Activated T-cell treated with anti-CD3 and anti-CD28 coated beads for 48 hours (primary cell): ENCODE data around the gene HIPK3.
"Not testable (repeated sequence)": the region's sequence is repeated elsewhere in the genome, so short reads cannot be mapped to it uniquely, and the experiment has no call there.

Experiments
- DNase-seq: peaks from one replicate; pipeline ENCODE4 v3.0.0-alpha.2; 2020; ENCODE audit warnings: low read depth

Gene HIPK3

GRCh38 chr11:33259869-33260268 lies 2.7 kb downstream of the HIPK3 start:
- no peak for DNase-seq

DNA sequence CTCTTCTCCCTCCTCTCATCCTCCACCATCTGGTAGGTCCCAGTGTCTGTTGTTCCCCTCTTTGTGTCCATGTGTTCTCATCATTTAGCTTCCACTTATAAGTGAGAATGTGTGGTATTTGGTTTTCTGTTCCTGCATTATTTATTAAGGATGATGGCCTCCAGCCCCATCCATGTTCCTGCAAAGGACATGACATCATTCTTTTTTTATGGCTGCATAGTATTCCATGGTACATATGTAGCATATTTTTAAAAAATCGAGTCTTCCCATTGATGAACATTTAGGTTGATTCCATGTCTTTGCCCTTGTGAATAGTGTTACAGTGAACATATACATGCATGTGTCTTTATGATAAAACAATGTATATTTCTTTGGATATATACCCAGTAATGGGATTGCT lies 4.2 kb downstream of the HIPK3 start:
- DNase-seq, result not testable (repeated sequence)

- no peak for DNase-seq
Observed at GRCh38 chr11:33262011-33262645, 4.9 kb downstream of the HIPK3 start.

DNA sequence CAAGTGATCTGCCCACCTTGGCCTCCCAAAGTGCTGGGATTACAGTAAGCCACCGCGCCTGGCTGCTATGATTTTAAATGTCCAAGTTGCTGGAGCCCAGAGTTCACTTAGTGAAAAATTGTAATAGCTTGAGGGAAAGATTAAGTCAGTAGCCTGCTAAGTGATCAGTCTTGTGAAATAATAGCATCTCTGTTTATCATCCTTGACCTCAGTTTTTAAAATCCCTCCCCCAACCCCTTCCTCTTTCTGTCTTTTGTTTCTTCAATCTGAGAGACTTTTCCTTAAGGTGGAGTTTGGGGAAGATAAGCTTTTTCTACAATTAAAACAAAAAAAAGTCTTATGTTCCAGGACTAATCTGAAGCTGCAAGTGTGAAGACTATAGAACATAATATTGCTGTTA lies 6.4 kb downstream of the HIPK3 start:
- DNase-seq, result no peak

DNA sequence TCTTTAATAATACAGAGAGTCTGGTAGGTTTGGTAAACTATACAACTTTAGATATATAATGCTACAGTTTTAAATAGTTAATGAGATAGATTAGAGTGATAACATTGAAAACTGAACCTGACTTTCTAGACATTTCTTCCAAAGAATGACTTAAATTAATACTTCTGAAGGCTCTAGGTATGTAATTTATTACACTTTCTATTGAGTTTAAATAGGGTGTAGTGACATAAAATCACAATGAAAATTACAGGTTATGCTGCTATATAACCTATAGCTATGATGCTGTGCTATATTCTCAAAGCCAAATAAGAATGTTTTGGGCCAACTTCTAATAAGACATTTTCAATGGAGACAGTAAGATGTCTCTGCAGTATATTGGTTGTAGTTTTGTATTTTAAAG lies 7.7 kb downstream of the HIPK3 start:
- no peak for DNase-seq

GRCh38 chr11:33266393-33267215 lies 9.4 kb downstream of the HIPK3 start:
- no peak for DNase-seq

- no peak for DNase-seq
Observed at GRCh38 chr11:33268945-33269540, 11.9 kb downstream of the HIPK3 start.

DNA sequence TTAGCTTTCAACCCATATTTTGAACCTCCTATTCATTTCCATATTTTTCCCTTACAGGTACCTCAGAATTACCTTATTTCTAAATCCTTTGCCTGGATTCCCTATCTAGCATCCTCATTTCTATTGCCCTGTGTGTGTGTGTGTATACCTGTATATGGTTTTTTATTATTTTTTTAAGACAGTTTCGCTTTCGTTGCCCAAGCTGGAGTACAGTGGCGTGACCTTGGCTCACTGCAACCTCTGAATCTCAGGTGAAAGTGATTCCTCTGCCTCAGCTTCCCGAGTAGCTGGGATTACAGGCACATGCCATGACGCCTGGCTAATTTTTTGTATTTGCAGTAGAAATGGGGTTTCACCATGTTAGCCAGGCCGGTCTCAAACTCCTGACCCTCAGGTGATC lies 12.6 kb downstream of the HIPK3 start:
- DNase-seq, result no peak

- no peak for DNase-seq
Observed at GRCh38 chr11:33271059-33271458, 13.9 kb downstream of the HIPK3 start.

GRCh38 chr11:33272338-33273107 lies 15.3 kb downstream of the HIPK3 start:
- no peak for DNase-seq

GRCh38 chr11:33273656-33274055 lies 16.5 kb downstream of the HIPK3 start:
- no peak for DNase-seq

GRCh38 chr11:33280411-33280810 lies 23.2 kb downstream of the HIPK3 start:
- DNase-seq, result no peak

- DNase-seq, result no peak
Observed at GRCh38 chr11:33281758-33282157, 24.6 kb downstream of the HIPK3 start.

DNA sequence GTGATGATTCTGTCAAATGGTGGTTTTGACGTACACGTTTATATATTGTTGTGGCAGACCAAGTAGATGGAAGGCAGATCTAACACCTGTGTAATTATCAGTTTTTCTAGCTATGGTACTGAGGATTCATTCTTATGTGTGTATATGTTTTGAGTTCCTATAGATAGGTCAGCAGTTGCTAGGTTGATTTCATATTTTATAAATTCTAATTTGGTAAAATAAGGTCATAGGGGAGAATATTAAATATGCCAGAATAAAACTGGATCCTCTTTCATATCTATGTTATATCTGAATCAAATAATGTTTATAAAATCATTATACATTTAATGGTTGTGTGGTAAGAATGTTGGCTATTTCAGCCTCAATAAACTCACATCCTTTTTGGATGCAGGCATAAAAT lies 27.6 kb downstream of the HIPK3 start:
- no peak for DNase-seq

DNA sequence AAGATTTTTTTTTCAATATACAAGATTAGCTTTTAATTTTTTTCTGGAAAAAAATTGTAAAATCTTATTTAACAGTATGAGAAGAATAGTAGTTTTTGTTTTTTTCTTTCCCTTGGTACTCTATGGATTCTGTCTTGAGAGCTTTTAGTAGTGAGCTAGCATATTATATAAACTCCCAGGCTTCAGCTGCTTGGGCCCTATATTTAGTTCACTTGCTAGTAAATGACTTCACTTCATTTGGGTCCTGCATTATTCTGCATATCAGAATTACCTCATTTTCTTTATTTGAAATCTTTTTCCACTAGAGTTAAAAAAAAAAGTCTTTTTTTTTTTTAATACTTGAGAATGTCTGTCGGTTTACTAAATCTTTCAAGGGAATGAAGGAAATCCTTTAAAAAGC lies 33.1 kb downstream of the HIPK3 start:
- DNase-seq, result no peak

- no peak for DNase-seq
Observed at GRCh38 chr11:33291004-33291777, 34.0 kb downstream of the HIPK3 start.

DNA sequence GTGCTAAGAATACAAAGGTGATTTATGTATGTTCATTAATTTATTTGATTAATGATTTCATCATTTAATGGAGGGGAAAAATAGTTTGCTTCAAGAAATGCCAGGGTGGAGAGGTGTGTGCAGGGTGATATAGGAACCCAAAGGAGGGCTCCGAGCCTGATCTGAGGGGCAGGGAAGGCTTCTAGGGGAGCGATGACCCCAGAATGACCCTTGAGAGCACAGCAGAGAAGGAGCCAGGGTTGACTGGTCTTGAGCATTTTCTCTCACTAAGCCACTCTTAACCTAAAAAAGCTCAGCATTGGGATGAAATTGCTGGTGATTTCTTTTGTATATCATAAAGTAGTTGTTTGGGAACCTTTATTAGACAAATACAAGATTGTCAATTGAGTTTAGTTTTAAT lies 35.1 kb downstream of the HIPK3 start:
- DNase-seq, result no peak

- no peak for DNase-seq
Observed at GRCh38 chr11:33294224-33294623, 37.0 kb downstream of the HIPK3 start.

DNA sequence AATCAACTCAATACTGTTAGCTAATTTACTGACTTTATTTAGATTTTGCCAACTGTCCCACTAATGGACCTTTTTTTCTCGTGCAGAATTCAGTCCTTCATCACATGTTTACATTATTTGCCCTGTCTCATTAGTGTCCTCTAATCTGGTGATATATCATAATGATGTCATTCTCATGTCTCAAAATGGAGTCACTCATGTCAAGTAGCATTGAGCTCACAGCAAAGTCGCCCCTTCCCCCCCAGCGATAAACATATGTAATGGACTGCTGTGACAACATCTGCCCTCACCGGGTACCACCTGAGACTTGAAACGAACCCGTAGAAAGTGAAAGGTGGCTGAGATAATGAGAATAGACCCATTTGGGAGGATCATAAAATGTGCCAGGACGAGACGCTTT lies 37.6 kb downstream of the HIPK3 start:
- DNase-seq, result no peak

- no peak for DNase-seq
Observed at GRCh38 chr11:33296695-33297094, 39.5 kb downstream of the HIPK3 start.

- DNase-seq, result no peak
Observed at GRCh38 chr11:33303541-33303940, 46.4 kb downstream of the HIPK3 start.

GRCh38 chr11:33306821-33307220 lies 49.6 kb downstream of the HIPK3 start:
- not testable (repeated sequence) for DNase-seq
